HG02938 (cell line): ENCODE results near the gene CENPH.
A peak's percentile ranks its signal among the peaks of the same experiment; 100 is the strongest.
"Not testable (repeated sequence)": the region's sequence is repeated elsewhere in the genome, so short reads cannot be mapped to it uniquely, and the experiment has no call there.

Experiments used
- ATAC-seq: cut with Tn5 transposase; IDR thresholded peaks from one replicate; pipeline ENCODE4 v1.9.1; 2021; ENCODE audit warnings: mild to moderate bottlenecking, moderate library complexity; ENCODE audit not compliant: unreplicated experiment

The CENPH gene

GRCh38 chr5:69189162-69190086, at the start of gene CENPH:
Gene CENPH, plus strand, starts transcription at chr5:69189583. Its CDS starts 52 bp downstream, at chr5:69189635.
- peak; percentile 94 for ATAC-seq

- ATAC-seq = not testable (repeated sequence)
Measured at GRCh38 chr5:69140239-69140638, 49.1 kb upstream of the CENPH start.

- ATAC-seq = no peak
Measured at GRCh38 chr5:69140827-69141226, 48.6 kb upstream of the CENPH start.

GRCh38 chr5:69148576-69148975, 40.8 kb upstream of the CENPH start:
- not testable (repeated sequence) for ATAC-seq

- ATAC-seq = no peak
Measured at GRCh38 chr5:69148981-69149675, 40.3 kb upstream of the CENPH start.

- ATAC-seq = no peak
Measured at GRCh38 chr5:69149676-69150010, 39.7 kb upstream of the CENPH start.

GRCh38 chr5:69152731-69153130, 36.7 kb upstream of the CENPH start:
- no peak for ATAC-seq

GRCh38 chr5:69156456-69156855, 32.9 kb upstream of the CENPH start:
- ATAC-seq = no peak

GRCh38 chr5:69158039-69158438, 31.3 kb upstream of the CENPH start:
- no peak for ATAC-seq

- no peak for ATAC-seq
Measured at GRCh38 chr5:69160651-69161050, 28.7 kb upstream of the CENPH start.

GRCh38 chr5:69166686-69167492, 22.5 kb upstream of the CENPH start, which contains the start of gene CCNB1:
Gene CCNB1, plus strand, starts transcription at chr5:69167150. Its CDS starts 113 bp downstream, at chr5:69167263.
- peak; percentile 99 for ATAC-seq

GRCh38 chr5:69167493-69167855, 21.9 kb upstream of the CENPH start:
- ATAC-seq = no peak

GRCh38 chr5:69167929-69168328, 21.5 kb upstream of the CENPH start:
- ATAC-seq = no peak

GRCh38 chr5:69170495-69170894, 18.9 kb upstream of the CENPH start:
- ATAC-seq = no peak

- no peak for ATAC-seq
Measured at GRCh38 chr5:69170969-69171368, 18.4 kb upstream of the CENPH start.

- ATAC-seq = not testable (repeated sequence)
Measured at GRCh38 chr5:69181659-69182293, 7.6 kb upstream of the CENPH start.

- ATAC-seq = no peak
Measured at GRCh38 chr5:69184621-69185020, 4.8 kb upstream of the CENPH start.

- no peak for ATAC-seq
Measured at GRCh38 chr5:69187342-69187741, 2.0 kb upstream of the CENPH start.

GRCh38 chr5:69188811-69189161, 597 bp upstream of the CENPH start:
- ATAC-seq = no peak

- ATAC-seq = no peak
Measured at GRCh38 chr5:69202497-69202896, 13.1 kb downstream of the CENPH start.
